H1 (cell line): Measurements from ENCODE around the gene WDR45B. TPM values are rescaled to one million over a fixed set of nuclear protein-coding genes. Genes with fewer than 3 reads are reported as not detected.

Experiments used
- CTCF ChIA-PET: fragments of 300-600 bp; sonication (Branson Sonifier 250); formaldehyde crosslinking; loops from one replicate; lab custom pipeline; 2021; ENCODE audit not compliant: partially characterized antibody; lab: Charles Lee
- POLR2A ChIA-PET: fragments of 300-600 bp; sonication (Branson Sonifier 250); formaldehyde crosslinking; loops from one replicate; lab custom pipeline; 2021; ENCODE audit warnings: inconsistent platforms; ENCODE audit not compliant: partially characterized antibody; lab: Charles Lee
- DNase-seq, 2 experiments: peaks; one replicate each; pipeline versions ENCODE4 v3.0.0 to v3.0.0-alpha.2; 2010 to 2022; ENCODE audit warnings: low spot score in 2 of 2, low read depth in 1 of 2, mixed read lengths in 1 of 2
- FAIRE-seq: peaks from 2 replicates; lab custom pipeline; 2011; peaks lifted over from hg19 to GRCh38; lab: Jason Lieb, UNC
- H2AFZ ChIP-seq: 2 replicates; pipeline ENCODE4 v1.8.1; 2012; ENCODE audit warnings: low read length, inconsistent platforms
- H2AK5ac ChIP-seq: 2 replicates; pipeline ENCODE4 v1.6.1; 2013; ENCODE audit warnings: low read depth, low read length
- H2BK120ac ChIP-seq: replicated peaks from 2 replicates; pipeline ENCODE3; 2013; ENCODE audit warnings: low read depth, low read length, inconsistent platforms
- H2BK12ac ChIP-seq: 2 replicates; pipeline ENCODE4 v1.6.1; 2013; ENCODE audit warnings: low read depth, low read length
- H2BK15ac ChIP-seq: 2 replicates; pipeline ENCODE4 v1.6.1; 2013; ENCODE audit warnings: low read length
- H2BK20ac ChIP-seq: 2 replicates; pipeline ENCODE4 v1.6.1; 2013; ENCODE audit warnings: low read length
- H2BK5ac ChIP-seq: 2 replicates; pipeline ENCODE4 v1.6.1; 2013; ENCODE audit warnings: low read depth, low read length
- H3K14ac ChIP-seq: 2 replicates; pipeline ENCODE4 v1.6.1; 2013; ENCODE audit warnings: inconsistent platforms; ENCODE audit not compliant: insufficient read length
- H3K18ac ChIP-seq: 2 replicates; pipeline ENCODE4 v1.6.1; 2013; ENCODE audit warnings: low read length; ENCODE audit errors: extremely low read depth
- H3K23ac ChIP-seq: 2 replicates; pipeline ENCODE4 v1.6.1; 2013; ENCODE audit warnings: inconsistent platforms; ENCODE audit not compliant: insufficient read length
- H3K23me2 ChIP-seq: 2 replicates; pipeline ENCODE4 v1.6.1; 2013; ENCODE audit warnings: low read depth, low read length
- H3K27ac ChIP-seq: 2 replicates; pipeline ENCODE4 v1.6.1; 2011; ENCODE audit warnings: low read depth, low read length, inconsistent platforms
- H3K27me3 ChIP-seq, 4 experiments: replicated peaks in 1 of 4; 1 replicate in 1 of 4; 2 replicates in 3 of 4; pipeline versions ENCODE4 v1.6.1 to v1.8.1; 2011 to 2013; ENCODE audit warnings: low read length in 3 of 4, mild to moderate bottlenecking in 3 of 4, inconsistent platforms in 2 of 4, mixed read lengths in 2 of 4, moderate library complexity in 1 of 4; ENCODE audit not compliant: control insufficient read depth in 3 of 4, insufficient read depth in 3 of 4; ENCODE audit errors: extremely low read depth in 1 of 4
- H3K36me3 ChIP-seq, 4 experiments: 2 replicates each; pipeline versions ENCODE4 v1.6.1 to v1.8.1; 2011 to 2013; ENCODE audit warnings: mild to moderate bottlenecking in 4 of 4, low read length in 3 of 4, moderate library complexity in 2 of 4, control low read depth in 1 of 4, inconsistent platforms in 1 of 4; ENCODE audit not compliant: insufficient read depth in 4 of 4, control insufficient read depth in 2 of 4
- H3K4ac ChIP-seq: replicated peaks from 2 replicates; pipeline ENCODE3; 2013; ENCODE audit warnings: low read length, low read depth, mixed read lengths, inconsistent platforms; ENCODE audit not compliant: insufficient read length
- H3K4me1 ChIP-seq, 4 experiments: replicated peaks in 1 of 4; 1 replicate in 1 of 4; 2 replicates in 3 of 4; pipeline versions ENCODE4 v1.6.1 to v1.8.1; 2011 to 2013; ENCODE audit warnings: low read length in 3 of 4, inconsistent platforms in 2 of 4, mixed read lengths in 1 of 4; ENCODE audit not compliant: insufficient read depth in 4 of 4, control insufficient read depth in 3 of 4
- H3K4me2 ChIP-seq, 2 experiments: 2 replicates each; pipeline versions ENCODE4 v1.6.1 to v1.8.1; 2011 to 2013; ENCODE audit warnings: low read depth in 2 of 2, low read length in 2 of 2, control low read depth in 1 of 2, inconsistent platforms in 1 of 2, mild to moderate bottlenecking in 1 of 2; ENCODE audit not compliant: insufficient read depth in 1 of 2
- H3K4me3 ChIP-seq, 4 experiments: fragments of 200-600, 300-600 bp in 1 of 4; sonication (generic), shearing (Covaris generic), sonication (Bioruptor Twin) in 1 of 4; 2 replicates each; pipeline versions ENCODE4 v1.5.1 to v1.8.1; 2011 to 2016; ENCODE audit warnings: low read length in 4 of 4, low read depth in 3 of 4, control low read depth in 2 of 4, inconsistent platforms in 2 of 4, mild to moderate bottlenecking in 2 of 4, mixed read lengths in 1 of 4, moderate library complexity in 1 of 4; ENCODE audit not compliant: insufficient read depth in 2 of 4; ENCODE audit errors: extremely low read depth in 1 of 4
- H3K56ac ChIP-seq: replicated peaks from 2 replicates; pipeline ENCODE3; 2013; ENCODE audit warnings: low read depth, mild to moderate bottlenecking, mixed read lengths, low read length, inconsistent platforms; ENCODE audit not compliant: insufficient read length
- H3K79me1 ChIP-seq: 2 replicates; pipeline ENCODE4 v1.6.1; 2013; ENCODE audit warnings: low read depth, low read length, control low read depth
- H3K79me2 ChIP-seq, 2 experiments: 2 replicates each; pipeline versions ENCODE4 v1.6.1 to v1.8.1; 2012 to 2013; ENCODE audit warnings: low read length in 2 of 2, mild to moderate bottlenecking in 2 of 2, inconsistent platforms in 1 of 2; ENCODE audit not compliant: insufficient read depth in 2 of 2, control insufficient read depth in 1 of 2
- H3K9ac ChIP-seq, 4 experiments: replicated peaks in 1 of 4; 1 replicate in 1 of 4; 2 replicates in 3 of 4; pipeline versions ENCODE4 v1.6.1 to v1.8.1; 2011 to 2013; ENCODE audit warnings: low read depth in 3 of 4, low read length in 3 of 4, control low read depth in 2 of 4, mild to moderate bottlenecking in 2 of 4, moderate library complexity in 2 of 4, inconsistent platforms in 1 of 4; ENCODE audit errors: extremely low read depth in 1 of 4
- H3K9me3 ChIP-seq, 2 experiments: 2 replicates each; pipeline versions ENCODE4 v1.6.1 to v1.8.1; 2012 to 2013; ENCODE audit warnings: mild to moderate bottlenecking in 2 of 2, moderate library complexity in 2 of 2, control low read depth in 1 of 2, inconsistent platforms in 1 of 2, low read depth in 1 of 2, low read length in 1 of 2, mixed read lengths in 1 of 2; ENCODE audit not compliant: insufficient read depth in 2 of 2
- H4K20me1 ChIP-seq, 2 experiments: replicated peaks in 1 of 2; 2 replicates each; pipeline versions ENCODE3 to v1.8.1; 2011 to 2013; ENCODE audit warnings: inconsistent platforms in 2 of 2, low read length in 2 of 2, mild to moderate bottlenecking in 1 of 2; ENCODE audit not compliant: insufficient read depth in 2 of 2, control insufficient read depth in 1 of 2
- H4K5ac ChIP-seq: 2 replicates; pipeline ENCODE4 v1.6.1; 2013; ENCODE audit warnings: low read length, low read depth, mixed read lengths, inconsistent platforms; ENCODE audit not compliant: insufficient read length
- H4K8ac ChIP-seq: 2 replicates; pipeline ENCODE4 v1.8.0; 2013; ENCODE audit warnings: mild to moderate bottlenecking, moderate library complexity, low read length, inconsistent platforms; ENCODE audit not compliant: insufficient read depth; ENCODE audit errors: extremely low read depth
- H4K91ac ChIP-seq: replicated peaks from 2 replicates; pipeline ENCODE3; 2013; ENCODE audit warnings: low read length, mixed read lengths, inconsistent platforms; ENCODE audit not compliant: insufficient read length
- KDM4A ChIP-seq: IDR thresholded peaks from one replicate; pipeline ENCODE4 v1.7.1; 2012; ENCODE audit warnings: low read depth, mild to moderate bottlenecking, moderate library complexity, low read length, inconsistent platforms; ENCODE audit not compliant: severe bottlenecking
- POU5F1 ChIP-seq: IDR thresholded peaks from 2 replicates; pipeline ENCODE4 v1.6.1; 2011; ENCODE audit warnings: low read depth, mild to moderate bottlenecking, low read length, moderate library complexity
- WGBS, 2 experiments: shearing (Covaris generic) in 1 of 2; methylation state at CpG; one replicate each; pipeline versions ENCODE4 v1.1.6 to v1.1.7; 2013 to 2015; ENCODE audit warnings: low lambda C conversion rate in 2 of 2, mixed read lengths in 2 of 2, inconsistent platforms in 1 of 2, low coverage in 1 of 2, missing lambda C conversion rate in 1 of 2; ENCODE audit not compliant: insufficient replicate concordance in 2 of 2, insufficient coverage in 1 of 2, insufficient read length in 1 of 2; ENCODE audit errors: extremely low coverage in 1 of 2, missing lambda C conversion rate in 1 of 2; 5-methylcytosine and 5-hydroxymethylcytosine counted together
- polyA plus RNA-seq, 7 experiments: library from polyadenylated mRNA; depleted of rRNA in 3 of 7; stranded (reverse) in 5 of 7; unstranded in 2 of 7; fragments of >200 nt in 5 of 7; fragments of 200-250 nt in 2 of 7; gene quantifications; 1 replicate in 5 of 7; 2 replicates in 1 of 7; 4 replicates in 1 of 7; pipeline versions ENCODE4 v1.2.1 to v1.2.3, GENCODE V29; 2011 to 2013; ENCODE audit warnings: missing spikeins in 2 of 7, mixed read lengths in 2 of 7
- total RNA-seq: library from RNA; stranded (reverse); fragmentation: NEBNext Ultra II Directional; extraction: Animal tissue kit (Norgen Biotek cat#: 25700); gene quantifications from 2 replicates; pipeline ENCODE4 v1.2.1, GENCODE V29; 2021

WDR45B gene
- total and polyA plus RNA-seq, 2 of the 8 experiments (the other 6 are each of a cell fraction or from before 2014, with no cell fraction given) = 82.0 to 100 TPM

DNA sequence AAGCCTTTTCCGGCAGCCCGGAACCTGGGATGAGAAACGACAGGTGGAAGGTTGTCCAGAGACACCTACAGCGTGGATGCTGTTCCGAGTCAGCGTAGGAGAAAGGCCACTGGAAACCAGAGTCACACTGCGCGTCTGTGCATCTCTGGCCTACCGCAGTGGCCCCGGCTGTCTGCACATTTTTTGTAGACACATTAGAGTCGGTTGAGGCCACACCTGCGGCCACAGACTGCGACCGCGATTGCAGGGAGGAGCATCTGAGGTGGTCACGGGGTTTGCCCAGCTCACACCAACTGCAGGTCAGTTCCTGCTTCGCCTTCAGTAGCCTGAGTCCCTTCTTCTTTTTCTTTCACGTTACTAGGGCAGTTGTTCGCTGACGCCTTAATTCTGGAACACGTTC, 52.4 kb downstream of the WDR45B start:
- H2BK15ac ChIP-seq = no peak overlapping the region
- POLR2A ChIA-PET = no interaction called here
- H3K9ac ChIP-seq = no peak overlapping the region
- CTCF ChIA-PET = interaction anchor here (0.6 to 1.6 kb wide), 4 partner anchors 14 to 173 kb away, joined by 3 to 4 read pairs (median 4); no protein-coding TSS in a partner anchor
- H3K23me2 ChIP-seq = 0 out of 2 replicates have a peak, but pooled peaks cover 3% of the 10 kb centered on the region
- peaks cover 10 to 47% (median 26%) of the 10 kb centered on the region in 4 experiments; a peak in 7 of 8 replicates for H3K36me3 ChIP-seq
- no peak overlapping the region for H3K14ac ChIP-seq
- peaks cover 22% of the 10 kb centered on the region for H3K79me1 ChIP-seq
- peaks cover 6 to 30% of the 10 kb centered on the region in 2 experiments for H4K20me1 ChIP-seq
- no peak overlapping the region for H3K18ac ChIP-seq
- no peak overlapping the region; the same call in 1 of the 2 replicates for H4K8ac ChIP-seq
- H3K4ac ChIP-seq = no peak overlapping the region
- no peak overlapping the region for H3K56ac ChIP-seq
- no peak overlapping the region for H3K4me2 ChIP-seq
- TF ChIP-seq KDM4A = no peak
- TF ChIP-seq POU5F1 = no peak
- no peak overlapping the region for H3K27ac ChIP-seq
- FAIRE-seq (no peak), DNase-seq (no peak)
- no peak overlapping the region for H2BK12ac ChIP-seq
- no peak overlapping the region for H2BK20ac ChIP-seq
- H4K5ac ChIP-seq = no peak overlapping the region
- no peak overlapping the region for H3K4me3 ChIP-seq
- no peak overlapping the region for H2AFZ ChIP-seq
- no peak overlapping the region for H4K91ac ChIP-seq
- WGBS, 2 experiments = 92% methylated on average over 17 of the region's 21 CpGs; no CpG with 5 or more reads in 1 of the 2 experiments
- H3K4me1 ChIP-seq = peaks cover 0 to 9% (median 5%) of the 10 kb centered on the region in 4 experiments; a peak in 5 of 7 replicates
- no peaks in the 10 kb centered on the region for H3K9me3 ChIP-seq
- H3K27me3 ChIP-seq = no peaks in the 10 kb centered on the region
- H3K23ac ChIP-seq = no peak overlapping the region
- H2BK5ac ChIP-seq = no peak overlapping the region
- no peak overlapping the region for H2BK120ac ChIP-seq
- peaks cover 0 to 5% of the 10 kb centered on the region in 2 experiments; a peak in 1 of 4 replicates for H3K79me2 ChIP-seq
- H2AK5ac ChIP-seq = no peak overlapping the region
